Large intestine (tissue), 3 donors: Measurements from ENCODE around the gene RFC2. TPM values are rescaled to one million over a fixed set of nuclear protein-coding genes. Genes with fewer than 3 reads are reported as not detected.
"Not testable (repeated sequence)": the region's sequence is repeated elsewhere in the genome, so short reads cannot be mapped to it uniquely, and the experiment has no call there.

Source experiments
- DNase-seq, 2 donors: peaks; one replicate each; pipeline versions ENCODE4 v3.0.0 to v3.0.0-alpha.2; 2013
- H3K27ac ChIP-seq: one replicate; pipeline ENCODE4 v1.5.1; 2013; ENCODE audit warnings: low read length
- H3K27me3 ChIP-seq: 2 replicates; pipeline ENCODE4 v1.6.1; 2013; ENCODE audit warnings: low read length; ENCODE audit not compliant: control insufficient read depth, insufficient read depth
- H3K36me3 ChIP-seq: 2 replicates; pipeline ENCODE4 v1.6.1; 2013; ENCODE audit warnings: low read length; ENCODE audit not compliant: control insufficient read depth, insufficient read depth
- H3K4me1 ChIP-seq: one replicate; pipeline ENCODE4 v1.6.1; 2013; ENCODE audit warnings: low read length; ENCODE audit not compliant: control insufficient read depth, insufficient read depth
- H3K4me3 ChIP-seq: one replicate; pipeline ENCODE4 v1.5.1; 2013; ENCODE audit warnings: low read length
- H3K9me3 ChIP-seq: one replicate; pipeline ENCODE4 v1.6.1; 2013; ENCODE audit warnings: mild to moderate bottlenecking, low read depth, low read length, moderate library complexity; ENCODE audit not compliant: control insufficient read depth
- WGBS: methylation state at CpG from one replicate; pipeline ENCODE4 v1.1.5; 2013; ENCODE audit warnings: low lambda C conversion rate; ENCODE audit not compliant: insufficient coverage; 5-methylcytosine and 5-hydroxymethylcytosine counted together
- polyA plus RNA-seq: library from polyadenylated mRNA; unstranded; fragments of 120-200 nt; gene quantifications from one replicate; pipeline ENCODE4 v1.2.1, GENCODE V29; 2013

The RFC2 gene
- polyA plus RNA-seq, 1 donor = 19.5 TPM

GRCh38 chr7:74206589-74207120 is 47.5 kb downstream of the RFC2 start:
- H3K9me3 ChIP-seq = no peaks in the 10 kb centered on the region
- no peaks in the 10 kb centered on the region for H3K36me3 ChIP-seq
- H3K4me3 ChIP-seq = no peak overlapping the region
- H3K27ac ChIP-seq = no peak overlapping the region
- H3K4me1 ChIP-seq = no peaks in the 10 kb centered on the region
- no CpG with 5 or more reads among the region's 23 CpGs for WGBS
- peaks cover 4% of the 10 kb centered on the region for H3K27me3 ChIP-seq
- DNase-seq = peak; percentile 63 to 66

- DNase-seq, H3K4me1 ChIP-seq, H3K27ac ChIP-seq, H3K36me3 ChIP-seq, H3K27me3 ChIP-seq, H3K4me3 ChIP-seq, H3K9me3 ChIP-seq: not testable (repeated sequence)
- WGBS = 93% methylated on average over 3 of the region's 10 CpGs
These were observed 48.1 kb downstream of the RFC2 start for GRCh38 chr7:74206052-74206451.

- Histone ChIP-seq H3K36me3 (no peaks in the 10 kb centered on the region), H3K27me3 (peaks cover 4% of the 10 kb centered on the region), H3K9me3 (no peaks in the 10 kb centered on the region), H3K4me1 (no peaks in the 10 kb centered on the region), H3K4me3 (no peak overlapping the region), H3K27ac (no peak overlapping the region)
- no CpG with 5 or more reads among the region's 1 CpG for WGBS
- DNase-seq = no peak
These were observed 50.1 kb downstream of the RFC2 start for GRCh38 chr7:74203956-74204618.

GRCh38 chr7:74202841-74203556 is 51.2 kb downstream of the RFC2 start:
- H3K4me3 ChIP-seq = no peak overlapping the region
- WGBS = 41% methylated on average over 4 of the region's 12 CpGs
- H3K4me1 ChIP-seq = no peaks in the 10 kb centered on the region
- no peaks in the 10 kb centered on the region for H3K9me3 ChIP-seq
- H3K27ac ChIP-seq = no peak overlapping the region
- peaks cover 4% of the 10 kb centered on the region for H3K27me3 ChIP-seq
- DNase-seq = peak in 1 of 2 donors; percentile 23
- peaks cover 1% of the 10 kb centered on the region for H3K36me3 ChIP-seq

- H3K4me1 ChIP-seq = no peaks in the 10 kb centered on the region
- DNase-seq = no peak
- H3K9me3 ChIP-seq = no peaks in the 10 kb centered on the region
- WGBS = 86% methylated on average over 4 of the region's 19 CpGs
- peaks cover 4% of the 10 kb centered on the region for H3K27me3 ChIP-seq
- H3K36me3 ChIP-seq = peaks cover 18% of the 10 kb centered on the region
- no peak overlapping the region for H3K27ac ChIP-seq
- H3K4me3 ChIP-seq = no peak overlapping the region
These were observed 54.4 kb downstream of the RFC2 start for GRCh38 chr7:74199551-74200355.

GRCh38 chr7:74197449-74198124 is 56.6 kb downstream of the RFC2 start:
- no peak for DNase-seq
- H3K27me3 ChIP-seq = no peaks in the 10 kb centered on the region
- no peak overlapping the region for H3K27ac ChIP-seq
- peaks cover 37% of the 10 kb centered on the region for H3K36me3 ChIP-seq
- H3K9me3 ChIP-seq = no peaks in the 10 kb centered on the region
- no peak overlapping the region for H3K4me3 ChIP-seq
- WGBS = no CpG with 5 or more reads among the region's 9 CpGs
- no peaks in the 10 kb centered on the region for H3K4me1 ChIP-seq

- not testable (repeated sequence) for H3K27me3 ChIP-seq, H3K9me3 ChIP-seq, H3K4me1 ChIP-seq, H3K27ac ChIP-seq, H3K4me3 ChIP-seq, DNase-seq
- no CpG with 5 or more reads among the region's 19 CpGs for WGBS
- peaks cover 45% of the 10 kb centered on the region for H3K36me3 ChIP-seq
These were observed 58.1 kb downstream of the RFC2 start for GRCh38 chr7:74195968-74196654.

GRCh38 chr7:74195139-74195860 is 58.9 kb downstream of the RFC2 start:
- WGBS = no CpG with 5 or more reads among the region's 23 CpGs
- H3K4me1 ChIP-seq, H3K4me3 ChIP-seq, DNase-seq, H3K27me3 ChIP-seq, H3K9me3 ChIP-seq, H3K27ac ChIP-seq: not testable (repeated sequence)
- peaks cover 53% of the 10 kb centered on the region for H3K36me3 ChIP-seq

GRCh38 chr7:74194686-74195085 is 59.5 kb downstream of the RFC2 start:
- H3K4me3 ChIP-seq = no peak overlapping the region
- no CpG with 5 or more reads among the region's 14 CpGs for WGBS
- no peak for DNase-seq

More at GRCh38 chr7:74194686-74195085, 59.5 kb downstream of the RFC2 start:
- H3K4me1 ChIP-seq = no peaks in the 10 kb centered on the region
- peaks cover 59% of the 10 kb centered on the region for H3K36me3 ChIP-seq
- no peaks in the 10 kb centered on the region for H3K27me3 ChIP-seq
- no peak overlapping the region for H3K27ac ChIP-seq
- H3K9me3 ChIP-seq = no peaks in the 10 kb centered on the region
